ENCODE measurements around the gene MRPL1. TPM values are rescaled to one million over a fixed set of nuclear protein-coding genes. Genes with fewer than 3 reads are reported as not detected.

MRPL1 gene
- total RNA-seq, 3 donors from 2014 or later, result 17.1 to 26.3 (median 21.0) TPM

- Histone ChIP-seq H3K27ac (peak overlapping the region in 1 of 2 donors; percentile 19), H3K9me3 (no peaks in the 10 kb centered on the region), H3K27me3 (no peaks in the 10 kb centered on the region), H3K4me1 (no peaks in the 10 kb centered on the region), H3K4me3 (no peak overlapping the region), H3K36me3 (no peaks in the 10 kb centered on the region)
- TF ChIP-seq POLR2A (IDR thresholded peaks at IDR 0.05), result no peak
- no peak for DNase-seq (ENCODE audit: low spot score in 2 of 2)
- intact Hi-C loops (cut with DNase I; ENCODE audit: low total_unique reads), result no loop called here
Measured at GRCh38 chr4:77881460-77882295, 19.0 kb downstream of the MRPL1 start.

- Histone ChIP-seq H3K27ac (no peak overlapping the region), H3K4me1 (no peaks in the 10 kb centered on the region), H3K36me3 (no peaks in the 10 kb centered on the region), H3K27me3 (no peaks in the 10 kb centered on the region), H3K9me3 (no peaks in the 10 kb centered on the region), H3K4me3 (no peak overlapping the region)
- intact Hi-C loops (cut with DNase I; ENCODE audit: low total_unique reads), result no loop called here
- DNase-seq (ENCODE audit: low spot score in 2 of 2), result no peak
- TF ChIP-seq CTCF (IDR thresholded peaks at IDR 0.05), result no peak
- TF ChIP-seq POLR2A (IDR thresholded peaks at IDR 0.05), result no peak
- no peak for TF ChIP-seq POLR2AphosphoS5 (IDR thresholded peaks at IDR 0.05)
Measured at GRCh38 chr4:77893451-77893850, 30.8 kb downstream of the MRPL1 start.

- Histone ChIP-seq H3K27me3 (no peaks in the 10 kb centered on the region), H3K27ac (no peak overlapping the region), H3K4me3 (no peak overlapping the region), H3K36me3 (no peaks in the 10 kb centered on the region), H3K4me1 (no peaks in the 10 kb centered on the region), H3K9me3 (no peaks in the 10 kb centered on the region)
- TF ChIP-seq POLR2AphosphoS5 (IDR thresholded peaks at IDR 0.05) (no peak), CTCF (IDR thresholded peaks at IDR 0.05) (no peak), POLR2A (IDR thresholded peaks at IDR 0.05) (no peak)
- DNase-seq (ENCODE audit: low spot score in 2 of 2), result no peak
- intact Hi-C loops (cut with DNase I; ENCODE audit: low total_unique reads), result no loop called here
Measured at GRCh38 chr4:77899607-77900006, 37.0 kb downstream of the MRPL1 start.

- Histone ChIP-seq H3K36me3 (no peaks in the 10 kb centered on the region), H3K9me3 (no peaks in the 10 kb centered on the region), H3K4me3 (no peak overlapping the region), H3K4me1 (no peaks in the 10 kb centered on the region), H3K27ac (no peak overlapping the region), H3K27me3 (no peaks in the 10 kb centered on the region)
- DNase-seq (ENCODE audit: low spot score in 2 of 2), result no peak
- TF ChIP-seq CTCF (IDR thresholded peaks at IDR 0.05) (no peak), POLR2A (IDR thresholded peaks at IDR 0.05) (no peak), POLR2AphosphoS5 (IDR thresholded peaks at IDR 0.05) (no peak)
- intact Hi-C loops (cut with DNase I; ENCODE audit: low total_unique reads), result no loop called here
Measured at GRCh38 chr4:77903186-77903585, 40.6 kb downstream of the MRPL1 start.

- Histone ChIP-seq H3K36me3 (no peaks in the 10 kb centered on the region), H3K27me3 (no peaks in the 10 kb centered on the region), H3K9me3 (no peaks in the 10 kb centered on the region), H3K4me3 (no peak overlapping the region), H3K4me1 (no peaks in the 10 kb centered on the region), H3K27ac (no peak overlapping the region)
- TF ChIP-seq POLR2AphosphoS5 (IDR thresholded peaks at IDR 0.05), result no peak
- no peak for TF ChIP-seq POLR2A (IDR thresholded peaks at IDR 0.05)
- TF ChIP-seq CTCF (IDR thresholded peaks at IDR 0.05), result no peak
- no peak for DNase-seq (ENCODE audit: low spot score in 2 of 2)
- intact Hi-C loops (cut with DNase I; ENCODE audit: low total_unique reads), result no loop called here
Measured at GRCh38 chr4:77905651-77906263, 43.1 kb downstream of the MRPL1 start.

Data from breast epithelium (tissue), 4 donors.